ENCODE results near the gene TAPBP.

The TAPBP gene

DNA sequence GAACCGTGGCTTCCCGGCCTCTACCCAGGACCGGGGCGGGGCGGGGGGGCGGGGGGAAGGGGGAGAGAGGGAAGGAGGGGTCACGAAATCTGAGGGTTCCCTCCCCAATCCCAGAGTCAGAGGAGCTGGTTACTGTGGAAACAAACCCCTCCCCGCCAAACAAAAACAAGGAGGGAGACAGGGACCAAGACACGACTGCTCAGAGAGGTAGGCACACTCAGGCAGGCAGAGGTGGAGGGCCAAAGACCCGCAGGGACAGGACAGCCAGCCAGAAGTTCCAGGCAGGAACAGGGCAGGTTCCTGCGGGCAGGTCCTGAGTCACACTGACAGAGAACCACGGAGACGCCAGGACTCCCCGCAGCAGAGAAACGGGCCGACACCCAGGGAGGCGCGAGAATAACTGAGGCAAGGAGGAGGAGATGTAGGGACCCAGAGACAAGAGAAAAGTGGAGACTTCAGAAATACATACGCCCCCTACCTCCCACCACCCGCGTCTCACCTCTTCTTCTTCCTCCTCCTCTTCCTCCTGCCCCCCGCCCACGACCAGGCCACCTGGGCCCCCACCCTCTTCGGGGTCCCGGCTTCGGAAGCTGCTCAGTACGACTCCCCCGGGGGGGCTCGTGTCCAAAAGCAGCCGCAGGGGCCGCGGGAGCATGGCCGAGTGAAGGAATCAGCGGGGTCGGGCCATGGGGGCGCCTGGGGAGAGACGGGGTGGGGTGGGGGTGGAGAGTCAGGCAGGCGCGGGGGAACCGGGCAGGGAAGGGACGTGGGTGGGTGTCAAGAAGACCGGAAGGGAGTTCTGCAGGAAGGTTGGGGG, 15.7 kb downstream of the TAPBP start:
- no peak for TF ChIP-seq CTCF (conservative IDR thresholded peaks at IDR 0.05)
- TF ChIP-seq ZFX (IDR thresholded peaks at IDR 0.05), result no peak; the same call in 1 of the 2 replicates
- peak overlapping the region; percentile 87 for H3K27ac ChIP-seq

GRCh38 chr6:33297406-33297955, 16.4 kb downstream of the TAPBP start:
- H3K27ac ChIP-seq, result peak overlapping the region; percentile 87
- peak; percentile 44; the same call in 1 of the 2 replicates for TF ChIP-seq ZFX (IDR thresholded peaks at IDR 0.05)
- no peak for TF ChIP-seq CTCF (conservative IDR thresholded peaks at IDR 0.05)

DNA sequence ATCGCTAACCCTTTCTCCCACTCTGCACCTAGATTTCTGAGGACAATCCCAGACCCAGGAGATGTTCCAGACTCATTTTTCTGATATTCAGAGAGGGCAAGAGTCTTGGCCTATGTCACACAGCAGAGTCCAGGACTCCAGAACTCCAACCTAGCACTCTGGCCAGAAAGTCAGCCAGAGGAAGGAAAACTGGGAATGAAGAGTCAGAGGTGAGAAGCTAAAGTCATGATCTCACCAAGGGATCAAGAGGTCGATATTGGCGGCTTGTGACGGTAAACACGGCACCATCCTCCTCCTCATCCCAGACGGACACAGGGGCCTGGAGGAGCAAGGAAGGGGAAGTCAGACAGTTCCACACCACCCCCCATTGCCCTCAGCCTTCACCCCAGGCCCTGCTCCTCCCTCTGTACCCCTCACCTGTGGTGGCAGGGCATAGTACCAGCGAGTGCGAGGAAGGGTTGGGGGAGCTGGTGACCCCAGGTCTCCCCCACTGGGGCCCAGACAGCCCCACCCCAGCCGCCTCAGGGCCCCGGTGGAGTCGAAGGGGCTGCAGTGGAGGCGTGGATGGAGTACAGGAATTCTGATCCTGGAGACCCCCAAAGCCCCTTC, 17.0 kb downstream of the TAPBP start:
- peak overlapping the region; percentile 87 for H3K27ac ChIP-seq

DNA sequence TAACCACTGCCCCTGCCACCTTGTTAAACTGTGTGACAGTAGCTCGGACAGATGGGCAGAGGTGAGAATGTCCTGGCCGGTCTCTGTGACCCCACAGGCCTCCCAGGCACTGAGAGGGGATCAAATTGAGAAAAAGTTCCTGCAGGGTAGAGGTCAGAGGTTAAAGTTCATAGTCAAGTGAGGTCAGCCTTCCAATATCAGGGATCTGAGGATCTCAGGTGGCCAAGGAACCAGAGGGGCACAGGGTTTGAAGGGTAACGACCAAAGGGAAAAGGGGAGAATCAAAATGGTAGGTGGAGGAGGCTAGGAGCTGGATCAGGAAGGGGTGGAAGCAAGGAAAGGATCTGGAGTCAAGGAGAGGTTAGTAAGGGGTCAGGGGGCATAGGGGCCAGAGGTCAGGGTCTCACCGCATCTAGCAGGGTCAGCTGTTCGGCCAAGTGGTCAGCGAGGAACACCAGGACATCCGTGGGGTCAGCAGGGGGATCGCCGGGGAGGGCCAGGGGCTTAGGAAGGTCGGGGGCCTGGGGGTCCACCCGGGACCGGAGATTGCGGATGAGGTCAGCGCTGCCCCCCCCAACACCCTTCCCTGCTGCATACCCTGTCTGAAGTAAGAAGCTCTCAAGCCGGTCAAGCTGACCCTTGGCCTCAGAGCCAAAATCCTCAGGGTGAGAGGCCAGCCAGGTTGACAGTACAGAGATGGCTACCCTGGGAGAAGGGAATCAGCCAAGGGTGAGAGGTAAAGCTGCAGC, 18.1 kb downstream of the TAPBP start:
- H3K27ac ChIP-seq, result no peak overlapping the region; the same call in 1 of the 2 replicates

More for the DNA sequence above, 17.0 kb downstream of the TAPBP start:
- no peak for TF ChIP-seq CTCF (conservative IDR thresholded peaks at IDR 0.05)

DNA sequence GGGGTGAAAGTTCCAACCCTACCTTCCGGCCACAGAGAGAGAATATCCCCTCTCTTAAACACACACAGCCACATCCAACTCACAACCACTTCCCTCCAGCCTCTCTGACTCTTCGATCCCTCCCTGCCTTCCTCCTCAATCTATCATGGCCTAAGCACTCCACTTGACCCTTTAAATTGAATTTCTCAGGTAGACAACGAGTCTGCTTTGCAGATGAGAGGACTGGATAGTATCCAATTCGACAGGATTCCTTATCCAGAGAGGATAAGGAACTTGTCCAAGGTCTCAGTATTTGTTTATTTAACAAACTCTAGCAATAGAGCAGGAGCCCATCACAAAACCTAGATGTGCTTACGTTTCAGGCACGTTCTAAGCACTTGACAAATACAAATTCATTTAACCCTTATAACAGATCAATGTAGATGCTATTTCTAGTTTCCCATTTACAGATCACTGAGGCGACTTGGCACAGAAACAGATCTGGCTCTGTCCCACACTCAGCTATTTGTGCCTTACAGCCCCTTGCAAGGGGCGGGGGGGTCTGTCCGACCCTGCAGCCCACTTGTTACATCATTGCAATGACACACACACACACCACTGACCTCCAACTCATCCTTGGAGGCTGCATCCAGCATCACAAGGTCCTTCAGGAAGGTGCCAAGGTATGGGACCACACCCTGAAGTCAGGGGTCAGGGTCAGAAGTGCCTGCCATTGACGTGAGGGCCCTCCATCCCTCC, 19.6 kb downstream of the TAPBP start:
- TF ChIP-seq CTCF (conservative IDR thresholded peaks at IDR 0.05) (no peak), ZFX (IDR thresholded peaks at IDR 0.05) (no peak)
- no peak overlapping the region for H3K27ac ChIP-seq

More for the DNA sequence above, 18.1 kb downstream of the TAPBP start:
- no peak for TF ChIP-seq CTCF (conservative IDR thresholded peaks at IDR 0.05)
- TF ChIP-seq ZFX (IDR thresholded peaks at IDR 0.05), result no peak

- TF ChIP-seq ZFX (IDR thresholded peaks at IDR 0.05), result no peak
- TF ChIP-seq CTCF (conservative IDR thresholded peaks at IDR 0.05), result no peak
- no peak overlapping the region for H3K27ac ChIP-seq
Observed at GRCh38 chr6:33292996-33293682, 20.7 kb downstream of the TAPBP start.
